BJ (cell line): Measurements from ENCODE around the gene TNS1. TPM values are rescaled to one million over a fixed set of nuclear protein-coding genes. Genes with fewer than 3 reads are reported as not detected.
"Not testable (repeated sequence)": the region's sequence is repeated elsewhere in the genome, so short reads cannot be mapped to it uniquely, and the experiment has no call there.

Experiments used
- CTCF ChIA-PET: fragments of 350-600 bp; formaldehyde crosslinking; extraction: SDS; loops from one replicate; lab custom pipeline; 2021; ENCODE audit warnings: antibody characterized with exemption, inconsistent platforms; lab: Yijun Ruan, JAX
- POLR2A ChIA-PET: fragments of 300-600 bp; sonication (Branson Sonifier 250); formaldehyde crosslinking; extraction: SDS; loops from one replicate; lab custom pipeline; 2021; ENCODE audit warnings: antibody characterized with exemption; lab: Charles Lee
- DNase-seq: peaks from one replicate; pipeline ENCODE4 v3.0.0-alpha.2; 2011; ENCODE audit warnings: low read depth
- H3K27me3 ChIP-seq: 2 replicates; pipeline ENCODE4 v1.6.0; 2011; ENCODE audit warnings: low read length; ENCODE audit not compliant: control insufficient read depth, insufficient read depth
- H3K36me3 ChIP-seq: 2 replicates; pipeline ENCODE4 v1.5.1; 2011; ENCODE audit warnings: low read length; ENCODE audit not compliant: control insufficient read depth, insufficient read depth
- H3K4me3 ChIP-seq: 2 replicates; pipeline ENCODE4 v1.5.1; 2011; ENCODE audit warnings: low read depth, mild to moderate bottlenecking, control low read depth, low read length
- CTCF ChIP-seq: IDR thresholded peaks from 2 replicates; pipeline ENCODE4 v1.5.1; 2011; ENCODE audit warnings: low read depth, mild to moderate bottlenecking, control low read depth, inconsistent platforms, low read length, moderate library complexity; ENCODE audit not compliant: insufficient read depth
- polyA plus RNA-seq: library from polyadenylated mRNA; depleted of rRNA; stranded (reverse); fragments of >200 nt; gene quantifications from 2 replicates; pipeline ENCODE4 v1.2.3, GENCODE V29; 2011

The TNS1 gene
- polyA plus RNA-seq, 1 experiment = 35.6 TPM

GRCh38 chr2:218019411-218020060 lies 16.7 kb upstream of the TNS1 start:
- no peak overlapping the region for H3K4me3 ChIP-seq
- POLR2A ChIA-PET = no interaction called here
- H3K36me3 ChIP-seq = no peaks in the 10 kb centered on the region
- TF ChIP-seq CTCF = no peak
- CTCF ChIA-PET = interaction anchor here (0.8 to 1.4 kb wide), 3 partner anchors 25 to 234 kb away, joined by 4 to 5 read pairs (median 4); partner anchors contain the start of gene RUFY4
- no peak for DNase-seq
- peaks cover 2% of the 10 kb centered on the region; the same call in 1 of the 2 replicates for H3K27me3 ChIP-seq

- H3K4me3 ChIP-seq, H3K36me3 ChIP-seq, DNase-seq, H3K27me3 ChIP-seq, POLR2A ChIA-PET, CTCF ChIA-PET: not testable (repeated sequence)
Observed at GRCh38 chr2:218018842-218019125, 16.0 kb upstream of the TNS1 start.

GRCh38 chr2:218017211-218018053 lies 14.6 kb upstream of the TNS1 start:
- CTCF ChIA-PET = no interaction called here
- H3K36me3 ChIP-seq = no peaks in the 10 kb centered on the region
- DNase-seq = no peak
- POLR2A ChIA-PET = no interaction called here
- no peaks in the 10 kb centered on the region for H3K27me3 ChIP-seq
- TF ChIP-seq CTCF = no peak
- no peak overlapping the region for H3K4me3 ChIP-seq

- CTCF ChIA-PET = interaction anchor here (1.0 kb wide), 1 partner anchor 23 kb away, joined by 4 read pairs; no protein-coding TSS in a partner anchor
Observed at GRCh38 chr2:218016810-218017209, 14.0 kb upstream of the TNS1 start.

More at GRCh38 chr2:218016810-218017209, 14.0 kb upstream of the TNS1 start:
- POLR2A ChIA-PET = no interaction called here
- no peak for TF ChIP-seq CTCF
- Histone ChIP-seq H3K36me3 (no peaks in the 10 kb centered on the region), H3K27me3 (no peaks in the 10 kb centered on the region), H3K4me3 (no peak overlapping the region)
- DNase-seq = no peak
